ENCODE measurements around the gene PTCH1. TPM values are rescaled to one million over a fixed set of nuclear protein-coding genes. Genes with fewer than 3 reads are reported as not detected.

The PTCH1 gene
- total and polyA plus RNA-seq, 7 experiments from 2014 or later, result 5.7 to 28.9 (median 21.2) TPM

DNA sequence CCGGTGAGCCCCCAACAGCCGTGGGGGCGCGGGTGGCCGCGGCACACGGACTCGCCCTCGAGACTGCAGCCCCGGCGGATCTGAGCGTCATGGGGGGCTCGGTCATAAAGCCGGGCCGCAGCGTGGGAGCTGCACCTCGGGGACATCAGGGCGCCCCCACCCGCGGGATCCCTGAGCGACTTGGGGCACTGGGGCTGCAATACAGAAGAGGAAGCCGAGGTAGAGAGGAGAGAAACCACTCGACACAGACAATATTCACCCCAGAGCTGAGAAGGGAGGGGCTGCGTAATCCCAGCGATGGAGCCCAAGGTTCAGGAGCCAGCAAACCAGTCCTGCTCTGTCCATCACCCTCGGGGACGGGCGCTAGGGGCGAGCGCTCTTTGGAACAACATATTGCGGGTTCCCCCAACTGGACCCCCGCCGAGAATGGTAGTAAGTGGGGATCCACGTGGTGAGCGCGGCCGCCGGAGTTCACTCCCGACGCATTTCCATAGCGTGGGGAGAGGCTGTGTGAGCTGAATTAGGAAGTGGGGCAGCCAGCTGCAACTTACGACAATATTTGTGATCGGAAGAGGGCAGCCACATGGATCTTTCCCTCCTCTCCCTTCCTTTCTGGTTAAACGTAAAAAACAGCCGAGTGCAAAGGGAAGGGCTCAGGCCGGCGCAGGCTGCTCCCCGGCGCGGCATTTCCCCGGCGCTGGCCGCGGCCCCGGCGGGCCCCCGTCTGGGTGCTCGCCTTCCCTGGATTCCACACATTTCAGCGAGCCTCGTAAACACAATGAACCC lies 9.9 kb downstream of the PTCH1 start:
- intact Hi-C loops (cut with micrococcal nuclease), result loop anchor here (1.0 to 10.0 kb wide), 13 partner anchors 9 to 1940 kb away; partner anchors contain the start of genes PTCH1 (in 2 of the 2), FANCC (in 1 of the 2) and ZNF367 (in 1 of the 2)
- Mint-ChIP-seq H3K9me3 (peaks cover 0 to 8% (median 0%) of the 10 kb centered on the region in 11 donors), H3K36me3 (peaks cover 0 to 4% (median 0%) of the 10 kb centered on the region in 5 donors), H3K4me1 (peaks cover 33 to 56% (median 53%) of the 10 kb centered on the region in 7 donors), H3K27me3 (peaks cover 0 to 74% (median 3%) of the 10 kb centered on the region in 5 donors), H3K4me3 (peak overlapping the region; percentile 89 to 100 (median 96)), H3K27ac (peak overlapping the region; percentile 42 to 91 (median 83))
- Histone ChIP-seq H3K4me1 (ENCODE audit: control insufficient read depth in 2 of 2, insufficient read depth in 2 of 2, low read length in 2 of 2) (peaks cover 14 to 16% of the 10 kb centered on the region in 2 donors), H3K27ac (ENCODE audit: low read depth, low read length) (peak overlapping the region; percentile 54), H3K4me3 (ENCODE audit: low read length) (peak overlapping the region; percentile 95), H3K9me3 (ENCODE audit: control insufficient read depth in 2 of 3, low read length in 3 of 3) (no peaks in the 10 kb centered on the region), H3K27me3 (ENCODE audit: control insufficient read depth in 2 of 2, insufficient read depth in 2 of 2, low read length in 2 of 2) (no peaks in the 10 kb centered on the region), H3K36me3 (ENCODE audit: control insufficient read depth in 2 of 3, insufficient read depth in 3 of 3, low read length in 3 of 3) (no peaks in the 10 kb centered on the region)
- CTCF ChIA-PET, result interaction anchor here (0.7 to 1.1 kb wide), 3 partner anchors 12 to 710 kb away, joined by 3 to 5 read pairs (median 3); no protein-coding TSS in a partner anchor
- peak; percentile 13 for ATAC-seq
- POLR2A ChIA-PET, result interaction anchor here (0.8 to 2.1 kb wide), 6 partner anchors 9 to 369 kb away, joined by 3 to 13 read pairs (median 4); partner anchors contain the start of gene ERCC6L2
- peak in 8 of 9 donors; percentile 24 to 50 (median 34) for DNase-seq

- peak overlapping the region in 6 of 9 donors; percentile 53 to 88 (median 80) for H3K27ac Mint-ChIP-seq
- intact Hi-C loops (cut with micrococcal nuclease), result loop anchor here (1.0 to 10.0 kb wide), 10 partner anchors 10 to 1939 kb away; partner anchors contain the start of genes PTCH1 (in 1 of the 2) and ZNF367 (in 1 of the 2)
- ChIA-PET CTCF (interaction anchor here (0.7 kb wide), 1 partner anchor 711 kb away, joined by 3 read pairs; no protein-coding TSS in a partner anchor), POLR2A (interaction anchor here (0.6 to 2.1 kb wide), 6 partner anchors 9 to 370 kb away, joined by 3 to 13 read pairs (median 4); partner anchors contain the start of gene ERCC6L2)
- H3K36me3 Mint-ChIP-seq, result peaks cover 0 to 4% (median 0%) of the 10 kb centered on the region in 5 donors
- Histone ChIP-seq H3K27me3 (ENCODE audit: control insufficient read depth in 2 of 2, insufficient read depth in 2 of 2, low read length in 2 of 2) (no peaks in the 10 kb centered on the region), H3K27ac (ENCODE audit: low read depth, low read length) (peak overlapping the region; percentile 54), H3K36me3 (ENCODE audit: control insufficient read depth in 2 of 3, insufficient read depth in 3 of 3, low read length in 3 of 3) (no peaks in the 10 kb centered on the region), H3K9me3 (ENCODE audit: control insufficient read depth in 2 of 3, low read length in 3 of 3) (no peaks in the 10 kb centered on the region), H3K4me3 (ENCODE audit: low read length) (peak overlapping the region; percentile 95), H3K4me1 (ENCODE audit: control insufficient read depth in 2 of 2, insufficient read depth in 2 of 2, low read length in 2 of 2) (peaks cover 9 to 16% of the 10 kb centered on the region in 2 donors)
- no peak for ATAC-seq
- peak in 4 of 9 donors; percentile 19 to 37 (median 30) for DNase-seq
- H3K4me1 Mint-ChIP-seq, result peaks cover 32 to 56% (median 53%) of the 10 kb centered on the region in 7 donors
- peak overlapping the region; percentile 89 to 100 (median 96) for H3K4me3 Mint-ChIP-seq
- peaks cover 0 to 8% (median 0%) of the 10 kb centered on the region in 11 donors for H3K9me3 Mint-ChIP-seq
- peaks cover 0 to 73% (median 3%) of the 10 kb centered on the region in 5 donors for H3K27me3 Mint-ChIP-seq
Measured at GRCh38 chr9:95506428-95506677, 10.4 kb downstream of the PTCH1 start.

DNA sequence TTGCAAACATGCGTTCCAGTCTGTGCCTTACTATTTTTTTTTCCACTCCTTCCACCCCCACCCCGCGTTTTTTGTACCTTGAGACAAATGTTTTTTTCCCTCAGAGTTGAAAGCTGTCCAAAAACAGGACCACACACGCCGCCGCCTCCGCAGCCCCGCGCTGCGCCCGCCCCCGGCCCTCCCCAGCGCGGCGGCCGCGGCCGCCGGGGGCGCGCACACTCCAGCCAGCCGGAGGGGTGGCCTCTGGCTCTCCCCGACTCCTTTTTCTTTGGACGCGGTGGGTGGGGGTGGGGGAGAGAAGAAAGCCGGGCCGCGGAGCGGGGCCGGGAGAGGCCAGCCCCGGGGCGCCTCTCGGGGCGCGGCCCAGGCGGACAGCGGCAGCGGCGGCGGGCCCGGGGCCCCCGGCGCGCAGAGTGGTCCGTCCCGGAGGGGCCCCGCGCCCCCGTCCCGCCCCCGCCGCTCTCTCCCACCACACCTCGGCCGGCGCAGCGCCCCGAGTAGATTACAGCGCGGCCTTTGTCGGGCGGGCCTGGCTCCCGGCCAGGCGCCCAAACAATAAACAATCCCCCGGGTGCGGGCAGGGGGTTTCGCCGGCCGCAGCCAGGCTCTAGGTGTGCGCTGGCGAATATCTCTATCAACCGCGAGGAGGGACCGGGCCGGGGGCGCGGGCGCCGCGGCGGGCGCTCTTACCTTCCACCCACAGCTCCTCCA lies 10.9 kb downstream of the PTCH1 start:
- ATAC-seq (no peak), DNase-seq (peak in 2 of 9 donors; percentile 12 to 38)
- POLR2A ChIA-PET, result interaction anchor here (0.6 to 2.9 kb wide), 6 partner anchors 8 to 370 kb away, joined by 3 to 13 read pairs (median 6); partner anchors contain the start of gene ERCC6L2
- H3K27me3 ChIP-seq (ENCODE audit: control insufficient read depth in 2 of 2, insufficient read depth in 2 of 2, low read length in 2 of 2), result no peaks in the 10 kb centered on the region
- H3K27me3 Mint-ChIP-seq, result peaks cover 0 to 76% (median 3%) of the 10 kb centered on the region in 5 donors
- H3K9me3 ChIP-seq (ENCODE audit: control insufficient read depth in 2 of 3, low read length in 3 of 3), result no peaks in the 10 kb centered on the region
- peak overlapping the region; percentile 53 to 92 (median 78) for H3K27ac Mint-ChIP-seq
- peaks cover 0 to 8% (median 0%) of the 10 kb centered on the region in 11 donors for H3K9me3 Mint-ChIP-seq
- peaks cover 31 to 60% (median 56%) of the 10 kb centered on the region in 7 donors for H3K4me1 Mint-ChIP-seq
- no peaks in the 10 kb centered on the region for H3K36me3 ChIP-seq (ENCODE audit: control insufficient read depth in 2 of 3, insufficient read depth in 3 of 3, low read length in 3 of 3)
- H3K4me1 ChIP-seq (ENCODE audit: control insufficient read depth in 2 of 2, insufficient read depth in 2 of 2, low read length in 2 of 2), result peaks cover 7 to 16% of the 10 kb centered on the region in 2 donors
- H3K27ac ChIP-seq (ENCODE audit: low read depth, low read length), result peak overlapping the region; percentile 54
- peaks cover 0 to 4% (median 0%) of the 10 kb centered on the region in 5 donors for H3K36me3 Mint-ChIP-seq
- CTCF ChIA-PET, result interaction anchor here (0.7 kb wide), 1 partner anchor 711 kb away, joined by 3 read pairs; no protein-coding TSS in a partner anchor
- H3K4me3 ChIP-seq (ENCODE audit: low read length), result peak overlapping the region; percentile 95
- intact Hi-C loops (cut with micrococcal nuclease), result loop anchor here (1.0 to 10.0 kb wide), 10 partner anchors 10 to 1939 kb away; partner anchors contain the start of genes PTCH1 (in 1 of the 2) and ZNF367 (in 1 of the 2)
- H3K4me3 Mint-ChIP-seq, result peak overlapping the region; percentile 89 to 100 (median 96)

DNA sequence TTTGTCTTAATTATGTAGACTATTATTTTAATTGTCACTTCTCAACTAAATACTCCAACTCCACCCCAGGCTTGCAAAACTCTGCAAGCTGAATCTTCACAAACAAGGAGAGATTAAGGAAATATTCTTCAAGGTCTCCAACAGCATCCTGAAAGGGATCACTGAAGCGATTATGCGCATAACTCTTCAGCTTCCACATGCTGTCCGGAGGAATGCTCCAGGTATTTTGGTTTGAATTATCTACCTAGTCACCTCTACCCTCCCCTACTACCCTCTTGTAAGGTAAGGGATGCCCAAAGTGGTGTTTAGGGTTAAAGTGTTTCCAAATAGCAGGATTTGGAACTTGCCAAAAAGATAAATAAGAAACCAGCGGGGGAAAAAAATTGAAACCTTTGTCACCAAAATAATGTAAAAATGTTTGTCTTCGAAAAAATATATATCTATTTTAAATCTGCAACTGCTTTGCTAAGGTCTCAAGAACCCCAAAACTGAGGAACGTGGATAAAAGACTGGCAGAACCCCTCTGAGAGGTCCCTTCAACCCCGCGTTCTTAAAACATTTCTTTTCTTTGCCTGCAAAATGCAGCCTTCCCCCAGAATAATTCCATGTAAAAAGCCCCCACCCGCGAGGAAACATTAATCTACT lies 11.6 kb downstream of the PTCH1 start:
- DNase-seq, result no peak
- Mint-ChIP-seq H3K36me3 (peaks cover 0 to 3% (median 0%) of the 10 kb centered on the region in 5 donors), H3K4me3 (peak overlapping the region; percentile 72 to 100 (median 89)), H3K9me3 (peaks cover 0 to 6% (median 0%) of the 10 kb centered on the region in 11 donors), H3K27me3 (peaks cover 0 to 79% (median 3%) of the 10 kb centered on the region in 5 donors), H3K27ac (peak overlapping the region in 8 of 9 donors; percentile 66 to 92 (median 74)), H3K4me1 (peaks cover 27 to 56% (median 53%) of the 10 kb centered on the region in 7 donors)
- peak overlapping the region; percentile 43 for H3K4me3 ChIP-seq (ENCODE audit: low read length)
- ATAC-seq, result no peak
- no peaks in the 10 kb centered on the region for H3K36me3 ChIP-seq (ENCODE audit: control insufficient read depth in 2 of 3, insufficient read depth in 3 of 3, low read length in 3 of 3)
- H3K4me1 ChIP-seq (ENCODE audit: control insufficient read depth in 2 of 2, insufficient read depth in 2 of 2, low read length in 2 of 2), result peaks cover 7 to 16% of the 10 kb centered on the region in 2 donors
- ChIA-PET CTCF (interaction anchor here (0.7 kb wide), 1 partner anchor 186 kb away, joined by 3 read pairs; no protein-coding TSS in a partner anchor), POLR2A (interaction anchor here (1.5 to 2.9 kb wide), 2 partner anchors 10 to 43 kb away, joined by 3 to 11 read pairs; no protein-coding TSS in a partner anchor)
- H3K27ac ChIP-seq (ENCODE audit: low read depth, low read length), result no peak overlapping the region
- H3K9me3 ChIP-seq (ENCODE audit: control insufficient read depth in 2 of 3, low read length in 3 of 3), result no peaks in the 10 kb centered on the region
- intact Hi-C loops (cut with micrococcal nuclease), result loop anchor here (5.0 to 10.0 kb wide), 7 partner anchors 318 to 1938 kb away; partner anchors contain the start of gene ZNF367 (in 1 of the 2)
- H3K27me3 ChIP-seq (ENCODE audit: control insufficient read depth in 2 of 2, insufficient read depth in 2 of 2, low read length in 2 of 2), result no peaks in the 10 kb centered on the region

DNA sequence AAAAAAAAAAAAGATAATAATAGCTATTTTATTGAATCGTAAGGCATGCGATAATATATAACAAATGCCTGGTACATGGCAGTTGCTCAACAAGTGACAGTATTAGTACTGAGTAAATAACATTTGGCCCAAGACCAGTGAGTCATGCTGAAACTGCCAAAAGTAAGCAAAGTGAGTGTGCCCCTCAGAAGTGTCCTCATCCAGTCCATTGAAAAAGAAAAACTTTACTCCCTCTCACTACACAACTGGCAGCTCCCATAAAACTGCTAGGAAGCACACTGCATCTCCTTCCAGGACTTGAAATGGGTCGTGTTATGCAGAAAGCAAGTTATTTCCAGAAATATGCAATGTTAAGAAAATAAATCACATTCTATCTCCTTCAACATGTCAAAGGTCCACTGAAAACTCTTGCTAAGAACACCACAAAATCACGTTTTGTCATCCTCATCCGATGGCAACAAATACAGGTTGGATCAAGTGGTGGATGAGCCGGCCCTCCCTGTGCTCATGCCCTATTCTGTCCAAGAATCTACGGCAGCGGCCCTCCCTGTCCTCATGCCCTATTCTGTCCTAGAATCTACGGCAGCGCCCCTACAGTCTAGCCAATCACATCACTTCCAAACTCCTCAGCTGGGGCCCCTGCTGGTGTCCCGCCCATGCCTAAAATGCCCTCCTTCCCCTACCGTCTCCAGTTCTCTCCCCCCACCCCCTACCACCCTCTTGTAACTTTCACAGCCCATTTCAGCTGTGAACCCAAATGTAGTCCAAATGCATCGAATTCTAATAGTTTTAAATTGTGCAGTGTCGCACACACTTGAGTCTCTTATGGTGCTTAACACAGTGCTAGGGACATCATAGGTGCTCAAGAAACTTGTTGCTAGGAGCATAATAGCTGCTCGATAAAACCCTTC lies 12.5 kb downstream of the PTCH1 start:
- ATAC-seq, result no peak
- no peaks in the 10 kb centered on the region for H3K9me3 ChIP-seq (ENCODE audit: control insufficient read depth in 2 of 3, low read length in 3 of 3)
- H3K36me3 ChIP-seq (ENCODE audit: control insufficient read depth in 2 of 3, insufficient read depth in 3 of 3, low read length in 3 of 3), result no peaks in the 10 kb centered on the region
- no peaks in the 10 kb centered on the region for H3K27me3 ChIP-seq (ENCODE audit: control insufficient read depth in 2 of 2, insufficient read depth in 2 of 2, low read length in 2 of 2)
- no peak overlapping the region for H3K4me3 ChIP-seq (ENCODE audit: low read length)
- peaks cover 0 to 5% (median 0%) of the 10 kb centered on the region in 11 donors for H3K9me3 Mint-ChIP-seq
- H3K27ac Mint-ChIP-seq, result peak overlapping the region in 2 of 9 donors; percentile 32 to 66
- H3K4me1 ChIP-seq (ENCODE audit: control insufficient read depth in 2 of 2, insufficient read depth in 2 of 2, low read length in 2 of 2), result peaks cover 7 to 9% of the 10 kb centered on the region in 2 donors
- H3K36me3 Mint-ChIP-seq, result peaks cover 0 to 3% (median 0%) of the 10 kb centered on the region in 5 donors
- no peak overlapping the region for H3K27ac ChIP-seq (ENCODE audit: low read depth, low read length)
- ChIA-PET CTCF (interaction anchor here (0.7 kb wide), 1 partner anchor 185 kb away, joined by 3 read pairs; no protein-coding TSS in a partner anchor), POLR2A (interaction anchor here (1.5 to 2.9 kb wide), 2 partner anchors 9 to 42 kb away, joined by 3 to 11 read pairs; no protein-coding TSS in a partner anchor)
- H3K4me1 Mint-ChIP-seq, result peaks cover 19 to 48% (median 46%) of the 10 kb centered on the region in 7 donors
- H3K4me3 Mint-ChIP-seq, result peak overlapping the region; percentile 6 to 100 (median 88)
- DNase-seq, result no peak
- peaks cover 0 to 77% (median 3%) of the 10 kb centered on the region in 5 donors for H3K27me3 Mint-ChIP-seq
- intact Hi-C loops (cut with micrococcal nuclease), result loop anchor here in 1 of 2 donors (10.0 kb wide), 1 partner anchor 910 kb away; the partner anchor contains the start of gene ZNF367
